Measurements from ENCODE around the gene EID2. TPM values are rescaled to one million over a fixed set of nuclear protein-coding genes. Genes with fewer than 3 reads are reported as not detected.

EID2 gene
- total RNA-seq, 1 donor from 2014 or later = 9.9 TPM

DNA sequence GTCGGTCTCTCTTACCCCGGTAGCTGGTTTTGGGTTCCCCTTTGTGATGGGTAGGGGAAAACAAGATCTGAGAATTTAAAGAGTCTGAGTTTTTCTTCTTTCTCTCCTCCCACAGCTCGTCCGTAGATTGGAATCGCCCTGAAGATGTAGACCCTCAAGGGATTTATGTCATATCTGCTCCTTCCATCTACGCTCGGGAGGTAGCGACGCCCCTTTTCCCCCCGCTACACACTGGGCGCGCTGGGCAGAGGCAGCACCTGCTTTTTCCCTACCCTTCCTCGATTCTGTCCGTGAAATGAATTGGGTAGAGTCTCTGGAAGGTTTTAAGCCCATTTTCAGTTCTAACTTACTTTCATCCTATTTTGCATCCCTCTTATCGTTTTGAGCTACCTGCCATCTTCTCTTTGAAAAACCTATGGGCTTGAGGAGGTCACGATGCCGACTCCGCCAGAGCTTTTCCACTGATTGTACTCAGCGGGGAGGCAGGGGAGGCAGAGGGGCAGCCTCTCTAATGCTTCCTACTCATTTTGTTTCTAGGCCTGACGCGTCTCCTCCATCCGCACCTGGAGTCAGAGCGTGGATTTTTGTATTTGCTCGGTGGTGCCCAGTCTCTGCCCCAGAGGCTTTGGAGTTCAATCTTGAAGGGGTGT, 32.1 kb downstream of the EID2 start:
- DNase-seq (no peak), ATAC-seq (no peak)
- intact Hi-C loops (cut with micrococcal nuclease) = no loop called here

DNA sequence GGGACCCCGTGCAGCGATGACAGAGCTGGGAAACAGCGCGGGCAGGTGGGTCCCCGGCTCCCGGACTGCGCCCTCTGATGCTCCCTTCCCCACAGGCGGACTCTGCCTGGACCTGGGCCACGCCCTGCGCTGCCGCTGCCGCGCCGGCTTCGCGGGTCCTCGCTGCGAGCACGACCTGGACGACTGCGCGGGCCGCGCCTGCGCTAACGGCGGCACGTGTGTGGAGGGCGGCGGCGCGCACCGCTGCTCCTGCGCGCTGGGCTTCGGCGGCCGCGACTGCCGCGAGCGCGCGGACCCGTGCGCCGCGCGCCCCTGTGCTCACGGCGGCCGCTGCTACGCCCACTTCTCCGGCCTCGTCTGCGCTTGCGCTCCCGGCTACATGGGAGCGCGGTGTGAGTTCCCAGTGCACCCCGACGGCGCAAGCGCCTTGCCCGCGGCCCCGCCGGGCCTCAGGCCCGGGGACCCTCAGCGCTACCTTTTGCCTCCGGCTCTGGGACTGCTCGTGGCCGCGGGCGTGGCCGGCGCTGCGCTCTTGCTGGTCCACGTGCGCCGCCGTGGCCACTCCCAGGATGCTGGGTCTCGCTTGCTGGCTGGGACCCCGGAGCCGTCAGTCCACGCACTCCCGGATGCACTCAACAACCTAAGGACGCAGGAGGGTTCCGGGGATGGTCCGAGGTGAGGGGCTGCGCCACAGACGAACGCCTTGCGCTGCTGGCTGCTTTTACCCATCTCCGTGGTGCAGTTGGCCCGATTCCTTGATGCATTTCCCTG, 32.8 kb downstream of the EID2 start:
- DNase-seq = peak; percentile 57
- ATAC-seq = peak; percentile 64
- intact Hi-C loops (cut with micrococcal nuclease) = no loop called here

DNA sequence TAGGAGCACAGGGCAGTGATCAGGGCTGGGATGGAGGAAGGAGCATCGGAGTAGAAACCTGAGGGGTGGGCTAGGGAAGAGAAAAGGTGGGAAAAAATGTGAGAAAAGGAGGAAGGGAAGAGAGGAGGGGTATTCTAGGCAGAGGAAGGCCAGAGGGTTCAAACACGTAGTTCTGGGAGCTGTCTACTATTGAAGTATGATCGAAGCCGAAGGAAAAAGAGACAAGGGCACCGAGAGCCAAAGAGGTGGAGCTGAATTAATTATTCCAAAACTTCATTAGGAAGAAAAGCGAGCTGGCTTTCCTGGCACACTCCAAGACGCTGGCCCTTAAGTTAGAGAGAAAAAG, 33.4 kb downstream of the EID2 start:
- intact Hi-C loops (cut with micrococcal nuclease) = no loop called here
- DNase-seq (no peak), ATAC-seq (no peak)

DNA sequence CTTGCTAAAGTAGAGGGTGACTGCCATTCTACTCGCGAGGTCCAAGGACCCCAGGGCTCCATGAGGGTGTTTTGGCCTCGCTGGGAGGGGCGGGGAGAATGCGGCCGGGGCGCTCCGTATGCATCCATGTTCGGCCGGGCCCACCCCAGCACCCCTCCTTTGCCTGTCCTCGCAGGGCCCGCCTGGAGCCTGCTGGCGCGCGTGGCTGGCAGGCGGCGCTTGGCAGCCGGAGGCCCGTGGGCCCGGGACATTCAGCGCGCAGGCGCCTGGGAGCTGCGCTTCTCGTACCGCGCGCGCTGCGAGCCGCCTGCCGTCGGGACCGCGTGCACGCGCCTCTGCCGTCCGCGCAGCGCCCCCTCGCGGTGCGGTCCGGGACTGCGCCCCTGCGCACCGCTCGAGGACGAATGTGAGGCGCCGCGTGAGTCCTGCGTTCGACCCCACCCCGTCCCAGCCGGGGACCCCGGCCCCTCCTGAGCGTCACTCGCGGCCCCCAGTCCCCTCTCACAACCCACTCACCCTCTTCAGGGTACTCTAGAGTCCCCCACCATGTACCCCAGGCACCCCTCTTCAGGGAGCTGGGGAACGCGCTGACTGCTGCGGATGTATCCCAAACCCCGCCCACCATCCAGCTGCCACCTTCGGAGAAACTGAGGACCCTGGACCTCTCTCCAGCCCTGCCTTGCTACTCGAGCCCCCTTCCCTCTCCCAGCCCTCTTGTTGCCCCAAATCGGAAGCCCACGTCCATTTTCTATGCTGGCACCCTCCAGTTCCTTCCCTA, 37.1 kb downstream of the EID2 start:
- DNase-seq (peak; percentile 79), ATAC-seq (peak; percentile 79)
- intact Hi-C loops (cut with micrococcal nuclease) = no loop called here

DNA sequence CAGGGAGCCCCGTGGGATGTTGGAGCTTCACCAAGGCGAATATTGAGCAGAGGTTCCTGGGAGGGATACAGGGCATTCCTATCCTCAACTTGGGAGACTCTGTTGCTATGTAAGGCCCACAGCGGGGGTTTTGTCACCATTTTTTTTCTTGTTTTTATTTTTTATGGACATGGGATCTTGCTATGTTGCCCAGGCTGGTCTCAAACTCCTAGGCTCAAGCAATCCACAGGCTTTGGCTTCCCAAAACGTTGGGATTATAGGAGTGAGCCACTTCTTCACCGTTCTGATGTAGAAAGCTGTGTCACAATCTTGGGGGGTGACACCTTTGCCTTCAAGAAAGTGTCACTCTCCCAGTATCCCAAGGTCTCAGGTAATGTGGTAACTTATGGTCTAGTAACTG, 38.6 kb downstream of the EID2 start:
- intact Hi-C loops (cut with micrococcal nuclease) = no loop called here
- no peak for ATAC-seq
- no peak for DNase-seq

DNA sequence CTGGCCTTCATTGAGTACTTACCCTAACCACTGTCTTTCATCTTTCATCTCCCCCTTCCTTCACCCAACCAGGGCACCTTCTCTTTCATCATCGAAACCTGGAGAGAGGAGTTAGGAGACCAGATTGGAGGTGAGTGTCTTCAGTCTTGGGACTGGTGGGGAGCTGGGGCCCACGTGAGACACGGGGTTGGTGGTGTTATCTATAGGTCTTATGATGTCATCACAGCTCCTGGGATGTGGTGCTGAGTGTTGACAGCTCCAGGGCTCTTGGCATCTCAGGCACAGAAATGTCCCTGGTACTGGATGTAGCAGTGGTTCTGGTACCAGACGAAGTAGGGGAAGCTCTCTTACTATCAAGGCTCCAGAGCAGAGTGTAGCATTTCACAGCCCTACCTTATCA, 39.4 kb downstream of the EID2 start:
- no peak for DNase-seq
- intact Hi-C loops (cut with micrococcal nuclease) = no loop called here
- no peak for ATAC-seq

DNA sequence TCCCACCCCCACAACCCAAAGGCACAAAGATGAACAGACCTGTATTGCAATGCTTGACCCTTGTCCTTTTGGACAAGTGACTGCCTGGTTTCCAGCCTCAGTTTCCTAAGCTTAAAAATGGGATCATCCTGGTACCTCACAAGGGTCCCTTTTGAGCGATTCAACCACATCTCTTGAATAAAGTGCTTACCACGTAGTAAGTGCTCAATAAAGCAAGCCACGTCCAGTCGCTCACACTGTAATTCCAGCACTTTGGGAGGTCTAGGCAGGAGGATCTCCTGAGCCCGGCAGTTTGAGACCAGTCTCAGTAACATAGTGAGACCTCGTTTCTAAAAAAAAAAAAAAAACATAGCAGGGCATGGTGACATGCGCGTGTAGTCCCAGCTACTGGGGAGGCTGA, 40.0 kb downstream of the EID2 start:
- no peak for DNase-seq
- ATAC-seq = no peak
- intact Hi-C loops (cut with micrococcal nuclease) = no loop called here

DNA sequence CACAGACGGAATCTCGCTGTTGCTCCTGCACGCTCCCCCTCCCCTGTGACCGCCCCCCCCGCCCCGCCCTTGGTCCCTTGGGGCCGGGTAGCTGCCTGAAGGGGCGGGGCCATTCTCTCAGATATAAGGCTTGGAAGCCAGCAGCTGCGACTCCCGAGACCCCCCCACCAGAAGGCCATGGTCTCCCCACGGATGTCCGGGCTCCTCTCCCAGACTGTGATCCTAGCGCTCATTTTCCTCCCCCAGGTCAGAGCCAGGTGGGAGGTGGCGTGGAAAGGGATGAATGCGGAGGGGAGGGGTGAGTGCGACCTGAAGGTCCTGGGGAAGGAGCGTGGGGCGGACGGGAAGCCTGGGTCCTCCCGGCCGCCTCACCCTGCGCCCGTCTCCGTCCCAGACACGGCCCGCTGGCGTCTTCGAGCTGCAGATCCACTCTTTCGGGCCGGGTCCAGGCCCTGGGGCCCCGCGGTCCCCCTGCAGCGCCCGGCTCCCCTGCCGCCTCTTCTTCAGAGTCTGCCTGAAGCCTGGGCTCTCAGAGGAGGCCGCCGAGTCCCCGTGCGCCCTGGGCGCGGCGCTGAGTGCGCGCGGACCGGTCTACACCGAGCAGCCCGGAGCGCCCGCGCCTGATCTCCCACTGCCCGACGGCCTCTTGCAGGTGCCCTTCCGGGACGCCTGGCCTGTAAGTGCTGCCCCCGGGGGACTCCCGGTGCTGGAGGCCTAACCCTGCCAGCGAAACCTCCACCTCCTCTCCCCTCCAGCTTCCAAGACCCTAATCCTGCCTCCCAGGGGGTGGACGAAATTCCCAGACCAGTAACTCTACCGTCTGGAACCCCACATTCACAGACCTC, 40.9 kb downstream of the EID2 start, which contains the start of gene DLL3:
DLL3 (plus strand) TSS at position 150 of the 845 bp plus-strand sequence; CDS start at position 178, 28 bp downstream.
- DNase-seq (no peak), ATAC-seq (no peak)
- intact Hi-C loops (cut with micrococcal nuclease) = no loop called here

DNA sequence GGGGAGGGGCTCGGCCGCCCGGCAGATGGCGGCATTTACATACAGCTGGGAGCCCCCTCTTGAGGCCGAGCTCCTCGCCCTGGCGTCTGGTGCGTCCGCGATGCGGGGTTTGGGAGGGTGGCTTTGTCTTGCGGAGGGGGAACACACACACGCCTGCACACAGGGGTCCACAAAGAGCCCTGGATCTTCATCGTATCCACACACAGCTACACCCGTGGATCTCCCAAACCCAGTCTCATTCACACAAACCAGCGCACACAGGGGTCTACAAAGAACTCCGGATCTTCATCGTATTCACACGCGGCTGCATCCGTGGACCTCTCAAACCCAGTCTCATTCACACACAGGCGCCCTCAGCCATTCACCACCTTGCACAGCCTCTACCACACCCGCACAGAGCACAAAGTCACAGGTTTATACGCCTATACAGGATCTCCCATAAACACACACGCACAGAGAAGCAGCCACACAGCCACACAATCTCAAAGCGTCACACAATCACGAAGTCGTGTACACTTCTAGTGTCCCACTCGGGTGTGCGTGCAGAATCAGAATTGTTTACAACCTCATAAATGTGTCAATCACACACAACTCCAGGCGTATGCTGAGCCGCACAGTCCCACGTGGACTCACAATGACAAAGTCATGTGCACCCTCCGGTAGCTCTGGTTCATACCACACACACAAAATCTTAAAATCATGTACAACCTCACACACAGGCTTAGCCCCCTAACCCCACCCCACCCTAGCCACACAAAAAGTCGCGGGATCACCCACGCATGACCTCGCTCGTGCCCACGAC, 41.8 kb downstream of the EID2 start:
- intact Hi-C loops (cut with micrococcal nuclease) = no loop called here
- peak; percentile 43 for DNase-seq
- ATAC-seq = peak; percentile 49

DNA sequence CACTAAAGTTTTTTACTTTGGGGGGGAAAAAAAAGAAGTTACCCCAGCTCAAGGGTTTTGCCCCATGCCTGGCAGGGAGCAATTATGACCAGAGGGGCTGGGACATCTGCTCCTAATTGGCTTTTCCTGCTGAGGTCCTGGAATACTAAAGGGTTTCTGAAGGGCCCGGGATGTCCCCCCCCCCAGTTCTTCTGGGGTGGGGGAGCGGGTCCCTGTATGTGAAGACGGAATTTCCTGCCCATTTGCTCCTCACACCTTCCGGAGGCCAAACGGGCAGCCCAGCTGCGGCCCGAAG, 42.3 kb downstream of the EID2 start:
- intact Hi-C loops (cut with micrococcal nuclease) = no loop called here
- no peak for ATAC-seq
- DNase-seq = no peak

DNA sequence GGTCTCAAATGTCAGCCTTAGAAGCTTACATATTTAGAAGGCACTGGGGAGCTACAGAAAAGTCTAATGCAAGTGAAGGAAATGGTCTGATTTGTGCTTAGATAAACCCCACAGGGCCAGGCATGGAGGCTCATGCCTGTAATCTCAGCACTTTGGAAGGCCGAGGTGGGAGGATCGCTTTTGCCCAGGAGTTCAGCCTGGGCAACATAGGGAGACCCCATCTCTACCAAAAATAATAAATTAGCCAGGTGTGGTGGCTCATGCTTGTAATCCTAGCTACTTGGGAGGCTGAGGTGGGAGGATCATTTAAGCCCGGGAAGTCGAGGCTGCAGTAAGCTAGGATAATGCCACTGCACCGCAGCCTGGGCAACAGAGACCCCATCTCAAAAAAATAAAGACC, 43.9 kb downstream of the EID2 start:
- DNase-seq (no peak), ATAC-seq (no peak)
- intact Hi-C loops (cut with micrococcal nuclease) = no loop called here

DNA sequence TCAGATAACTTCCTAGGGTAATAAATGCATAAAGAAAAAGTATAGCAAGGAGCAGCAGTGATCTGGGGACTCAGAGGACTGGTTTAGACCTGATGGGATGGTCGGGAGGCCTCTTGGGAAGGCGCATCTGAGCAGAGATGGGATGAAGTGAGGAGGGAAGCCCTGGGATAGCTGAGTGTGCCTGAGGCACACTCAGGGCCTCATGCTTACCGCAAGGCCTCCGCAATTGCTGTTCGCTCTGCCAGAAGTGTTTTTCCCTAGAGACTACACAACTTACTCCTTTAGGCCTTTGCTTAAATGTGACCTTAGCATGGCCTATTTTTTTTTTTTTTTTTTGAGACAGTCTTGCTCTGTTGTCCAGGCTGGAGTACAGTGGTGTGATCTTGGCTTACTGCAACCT, 45.3 kb downstream of the EID2 start:
- intact Hi-C loops (cut with micrococcal nuclease) = no loop called here
- no peak for DNase-seq
- ATAC-seq = no peak

DNA sequence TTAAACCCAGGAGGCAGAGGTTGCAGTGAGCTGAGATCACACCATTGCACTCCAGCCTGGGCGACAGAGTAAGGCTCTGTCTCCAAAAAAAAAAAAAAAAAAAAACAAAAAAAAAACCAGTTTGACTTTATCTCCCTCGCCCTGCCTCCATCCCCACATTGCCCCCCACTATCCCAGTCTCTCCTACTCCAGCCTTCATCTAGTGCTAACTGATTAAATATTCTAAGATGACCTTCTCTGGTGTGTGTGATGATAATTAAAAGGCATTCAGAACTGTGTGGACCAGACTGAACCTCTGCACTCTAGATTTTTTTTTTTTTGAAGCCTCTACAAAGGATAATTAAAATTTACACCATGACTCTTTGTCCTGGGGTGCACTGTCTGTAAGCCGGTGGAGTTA, 47.2 kb downstream of the EID2 start:
- no peak for ATAC-seq
- intact Hi-C loops (cut with micrococcal nuclease) = no loop called here

DNA sequence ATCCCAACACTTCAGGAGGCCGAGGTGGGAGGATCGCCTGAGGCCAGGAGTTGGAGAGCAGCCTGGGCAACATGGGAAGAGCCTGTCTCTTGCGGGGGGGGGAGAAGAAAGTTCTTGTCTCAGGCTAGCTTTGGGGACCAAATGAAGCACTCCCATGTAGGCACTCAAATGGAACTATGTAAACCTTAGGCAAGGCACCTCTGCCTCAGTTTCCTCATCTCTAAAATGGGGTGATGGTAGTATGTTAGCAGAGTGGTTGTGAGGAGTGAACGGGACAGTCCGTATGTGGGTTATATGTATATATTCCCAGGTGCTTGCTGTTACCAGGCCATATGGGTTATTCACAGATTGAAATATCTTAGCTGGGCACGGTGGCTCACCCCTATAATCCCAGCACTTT, 47.7 kb downstream of the EID2 start:
- no peak for ATAC-seq
- intact Hi-C loops (cut with micrococcal nuclease) = no loop called here

More for the DNA sequence above, 47.2 kb downstream of the EID2 start:
- DNase-seq = no peak

DNA sequence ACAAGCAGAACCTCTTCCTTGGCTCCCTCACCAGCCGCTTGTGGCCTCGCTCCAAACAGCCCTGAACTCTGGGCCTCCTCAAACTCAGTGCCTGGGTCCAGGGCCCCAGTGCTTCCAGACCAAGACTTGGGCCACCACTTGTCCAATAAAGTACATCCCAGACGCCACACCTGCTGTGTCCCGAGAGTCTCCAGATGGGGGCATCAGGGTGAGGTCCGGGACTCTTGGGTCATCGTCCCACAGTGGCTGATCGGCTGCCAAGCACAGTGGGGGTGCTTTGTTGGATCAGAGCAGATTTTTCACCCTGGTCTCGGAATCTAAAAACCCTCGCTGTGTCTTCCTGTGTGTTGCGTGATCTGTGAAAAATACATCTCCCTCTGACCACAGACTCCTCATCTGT, 50.2 kb downstream of the EID2 start:
- no peak for DNase-seq
- intact Hi-C loops (cut with micrococcal nuclease) = loop anchor here (10.0 kb wide), 1 partner anchor 45 kb away; the partner anchor contains the start of gene EID2B
- no peak for ATAC-seq

More for the DNA sequence above, 47.7 kb downstream of the EID2 start:
- DNase-seq = no peak

Measured in left ventricle myocardium superior (tissue), 1 donor.